GM19193 (cell line): ENCODE measurements around the gene ZNF800.

Source experiments
- POLR2A ChIP-seq: IDR thresholded peaks from 4 replicates; pipeline ENCODE4 v1.6.1; 2011; ENCODE audit not compliant: insufficient read depth, insufficient read length; ENCODE audit errors: extremely low read depth

ZNF800 gene

DNA sequence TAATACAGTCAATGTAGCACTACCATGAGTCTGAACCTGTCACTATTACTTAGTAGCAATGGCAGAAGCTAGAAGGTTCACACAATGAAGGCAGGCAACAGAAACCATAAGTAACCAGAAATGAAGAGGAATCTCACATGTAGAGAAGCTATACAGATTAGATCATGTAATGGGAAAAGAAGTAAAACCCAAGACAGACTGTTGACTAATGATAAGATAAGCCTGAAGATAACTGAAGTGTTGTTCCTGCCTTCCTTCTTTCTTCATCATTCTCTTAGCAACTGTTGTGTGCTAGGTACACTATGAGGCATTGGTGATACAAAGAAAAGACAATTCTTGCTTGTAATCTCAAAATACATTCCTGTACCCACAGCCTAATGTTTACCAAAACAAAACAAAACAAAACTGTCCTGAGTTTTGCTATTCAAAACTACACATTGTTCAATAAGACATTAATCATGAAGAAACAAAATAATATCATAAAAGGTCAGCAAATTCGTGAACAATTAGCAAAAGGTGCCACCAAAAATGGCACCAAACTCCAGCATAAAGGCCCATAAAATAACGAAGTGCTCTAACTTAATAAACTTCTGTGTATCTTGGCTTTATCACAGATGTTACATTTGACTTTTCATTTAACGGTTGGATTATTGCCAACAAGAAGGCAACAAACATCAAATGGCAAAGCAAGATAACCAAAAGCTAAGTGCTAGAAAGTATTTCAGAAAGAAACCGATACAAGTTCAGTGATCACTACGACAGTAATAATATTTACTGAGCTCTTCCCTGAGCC lies 27.1 kb downstream of the ZNF800 start:
- TF ChIP-seq POLR2A: no peak

DNA sequence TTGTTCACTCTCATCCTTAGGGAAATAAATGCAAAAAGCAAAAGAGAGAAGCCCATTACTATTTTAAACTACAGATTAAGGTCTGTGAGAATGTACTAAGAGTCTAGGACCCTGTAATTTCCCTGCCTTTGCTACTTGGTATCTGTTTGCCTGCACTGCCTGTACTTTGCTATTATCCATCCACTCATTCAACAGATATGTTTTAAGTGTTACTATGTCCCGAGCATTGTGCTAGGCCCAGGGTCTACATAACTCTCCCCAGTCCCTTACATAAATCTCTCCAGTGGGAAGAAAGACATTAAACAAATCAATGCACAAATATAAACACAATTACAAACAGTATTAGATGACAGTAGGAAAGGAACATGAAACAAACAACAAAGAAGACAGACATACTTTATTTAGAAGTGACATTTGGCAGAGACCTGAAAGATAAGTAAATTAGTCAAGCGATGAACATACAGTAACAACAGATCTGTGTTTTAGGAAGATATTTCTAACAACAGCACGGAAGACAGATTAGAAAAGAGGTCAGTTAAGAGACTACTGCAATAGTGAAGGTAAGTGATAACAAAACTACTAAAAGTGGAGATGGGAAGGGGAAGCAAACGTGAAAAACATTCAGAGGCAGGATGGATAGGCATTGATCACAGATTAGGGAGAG lies 30.0 kb downstream of the ZNF800 start:
- TF ChIP-seq POLR2A: no peak

DNA sequence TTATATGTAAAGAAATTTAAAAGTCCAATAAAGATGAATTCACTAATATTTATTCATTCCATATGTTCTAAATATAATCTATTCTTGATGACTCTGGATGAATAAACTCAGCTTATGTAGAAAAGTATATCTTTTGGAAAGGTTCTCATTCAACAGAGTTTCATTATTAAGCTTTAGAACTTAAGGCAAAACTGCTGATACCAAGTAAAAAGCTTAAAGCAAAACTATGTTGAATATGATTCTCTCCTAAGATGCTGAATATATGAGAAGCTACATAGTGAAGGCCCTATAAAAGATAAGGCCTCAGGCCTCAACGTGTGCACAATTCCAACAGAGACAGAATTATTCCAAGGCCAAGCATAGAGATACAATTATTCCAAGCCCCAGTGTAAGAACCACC lies 30.8 kb downstream of the ZNF800 start:
- no peak for TF ChIP-seq POLR2A

DNA sequence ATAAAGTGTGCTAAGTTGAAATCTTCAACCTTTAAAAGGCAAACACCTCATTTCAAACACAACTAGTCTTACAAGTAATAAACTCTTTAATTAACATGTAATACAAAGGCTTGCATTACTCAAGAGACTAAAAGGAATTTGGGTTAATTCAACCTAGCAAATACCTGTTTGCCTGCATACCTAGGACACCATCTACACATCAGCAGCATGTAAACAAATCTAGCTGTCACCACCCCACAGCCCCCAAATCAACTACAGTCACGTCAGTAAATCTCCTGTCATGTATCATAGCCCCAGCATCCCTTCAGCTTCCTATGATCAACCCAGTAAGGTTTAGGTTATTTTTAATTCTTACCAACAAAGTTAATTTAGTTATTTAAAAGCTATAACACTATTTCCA lies 33.5 kb downstream of the ZNF800 start:
- TF ChIP-seq POLR2A: no peak

DNA sequence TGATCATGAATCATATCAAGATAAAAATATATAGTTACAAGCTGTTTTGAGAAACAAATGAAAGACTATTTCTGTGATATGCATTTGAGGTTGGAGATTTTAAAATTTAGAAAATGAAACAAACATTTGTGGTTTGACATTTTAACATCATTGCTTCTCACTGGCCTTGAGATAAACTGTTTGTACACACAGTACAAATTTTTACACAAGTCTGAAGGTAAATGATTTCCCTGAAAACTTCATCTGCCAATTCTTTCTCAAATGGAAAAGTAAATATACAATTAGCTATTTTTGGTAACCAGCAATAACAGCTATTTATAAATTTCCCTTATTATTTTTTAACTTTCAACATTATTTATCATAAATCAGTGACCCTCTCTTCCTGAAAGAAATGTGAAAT lies 38.6 kb downstream of the ZNF800 start:
- TF ChIP-seq POLR2A: no peak

DNA sequence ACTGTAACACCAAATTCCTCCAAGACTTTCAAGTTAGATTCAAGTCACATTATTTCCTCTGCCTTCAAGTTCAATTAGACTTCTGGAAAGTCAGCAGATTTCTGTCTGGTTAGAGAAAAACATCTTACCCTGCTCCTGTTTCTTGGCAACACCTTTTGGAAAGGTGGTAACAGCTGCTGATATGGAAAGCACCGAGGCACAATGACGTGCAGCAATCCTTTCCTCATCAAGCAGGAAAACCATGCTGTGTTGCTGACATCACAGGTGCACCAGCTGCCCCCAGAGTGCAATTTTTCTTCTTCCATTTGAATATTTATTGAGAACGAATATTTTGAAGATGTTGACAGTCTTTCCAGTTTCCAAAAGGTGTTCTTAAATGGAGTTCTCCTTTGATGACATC lies 41.9 kb downstream of the ZNF800 start:
- TF ChIP-seq POLR2A: no peak

DNA sequence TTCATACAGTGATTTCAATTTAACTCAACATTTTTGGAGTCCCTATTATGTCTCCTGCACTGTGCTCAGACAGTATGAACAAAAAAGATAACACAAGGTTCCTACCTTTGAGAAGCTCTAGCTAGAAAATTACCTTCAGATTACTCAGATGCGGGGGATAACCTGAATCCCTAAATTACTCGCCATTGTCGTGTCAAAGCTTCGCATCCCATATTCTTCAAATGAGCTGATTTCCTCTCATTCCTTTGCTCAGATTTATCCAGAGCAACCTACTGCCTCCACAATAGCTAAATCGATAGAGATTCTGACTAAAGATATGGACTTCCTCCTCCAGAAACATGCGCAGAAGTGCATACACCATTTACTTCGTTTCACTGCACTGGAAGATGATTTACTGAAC lies 42.6 kb downstream of the ZNF800 start:
- TF ChIP-seq POLR2A: no peak

DNA sequence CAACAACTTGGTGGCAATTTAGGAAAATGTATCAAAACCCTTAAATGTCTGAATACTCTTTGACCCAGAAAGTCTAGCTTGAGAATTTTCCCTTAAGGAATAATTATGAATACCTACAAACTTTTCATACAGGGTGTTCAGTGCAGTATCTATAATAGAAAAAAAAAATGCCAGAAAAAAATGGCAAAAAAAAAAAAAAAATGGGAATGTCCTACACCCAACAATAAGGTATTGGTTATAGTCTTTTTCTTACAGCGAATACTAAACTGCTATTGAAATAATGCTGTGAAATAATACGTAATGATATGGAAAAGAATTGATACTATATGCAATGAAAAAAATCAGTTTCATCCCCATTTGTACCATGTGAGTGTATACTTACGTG lies 44.3 kb downstream of the ZNF800 start:
- no peak for TF ChIP-seq POLR2A

DNA sequence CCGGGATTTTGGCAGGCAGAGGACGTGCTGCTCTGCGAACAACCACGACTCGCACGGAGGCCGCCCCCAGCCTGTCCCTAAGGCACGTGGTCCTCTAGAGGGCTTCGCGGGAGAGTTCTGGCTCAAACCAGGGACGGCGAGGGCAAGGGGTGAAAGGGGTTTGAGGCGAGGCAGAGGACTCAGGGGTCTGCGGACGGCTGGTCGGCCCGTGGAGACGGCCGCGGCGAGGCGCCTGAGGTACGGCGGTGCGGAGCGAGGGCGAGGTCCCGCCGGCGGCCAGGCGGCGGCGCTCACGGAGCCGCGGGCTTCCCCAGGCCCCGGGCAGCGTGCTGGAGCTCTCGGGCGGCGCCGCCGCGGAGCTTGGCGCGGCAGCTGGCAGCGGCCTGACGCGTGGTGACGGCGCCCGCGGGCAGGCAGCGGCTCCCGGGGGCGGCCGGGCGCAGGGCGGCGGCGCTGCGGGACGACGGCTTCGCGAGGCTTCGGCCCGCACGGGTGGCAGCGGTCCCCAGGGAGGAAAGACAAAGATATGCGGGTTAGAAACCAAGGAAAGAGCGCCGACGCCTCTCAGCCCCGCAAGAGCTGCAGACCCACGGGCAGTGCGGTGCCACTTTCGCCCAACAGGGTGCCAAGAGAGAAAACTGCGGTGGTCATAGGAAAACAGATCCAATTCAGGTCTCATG lies 44.8 kb downstream of the ZNF800 start:
- no peak for TF ChIP-seq POLR2A

DNA sequence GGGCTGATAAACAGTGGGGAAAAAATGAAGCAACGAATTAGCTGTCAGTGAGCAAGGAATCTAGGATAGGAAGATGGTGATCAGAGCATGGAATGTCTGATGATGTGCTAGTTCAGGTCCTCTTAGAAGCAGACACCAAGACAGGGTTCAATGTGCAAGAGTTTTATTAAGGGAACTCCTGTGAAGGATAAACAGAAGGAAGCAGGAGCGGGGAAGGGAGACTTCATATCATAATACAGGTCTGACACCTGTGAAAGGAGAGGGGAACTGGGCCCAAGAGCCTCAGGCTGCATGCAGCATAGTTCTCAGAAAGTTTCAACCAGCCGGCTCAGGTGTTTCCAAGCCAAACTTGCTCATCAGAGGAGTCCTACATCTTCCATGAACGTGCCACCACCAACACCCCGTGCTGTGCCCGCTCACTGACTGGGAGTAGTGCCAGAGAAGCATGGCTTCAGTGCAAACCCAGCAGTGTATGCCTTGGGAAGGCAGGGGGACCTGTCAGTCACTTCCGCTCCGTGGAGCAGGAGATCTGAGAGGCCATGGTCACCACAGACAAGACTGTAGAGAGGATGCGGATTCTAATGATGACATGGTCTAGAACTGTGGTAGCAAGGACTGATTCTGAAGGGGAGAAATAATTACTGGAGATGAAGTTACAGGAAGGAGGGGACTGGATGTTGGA lies 45.8 kb downstream of the ZNF800 start:
- TF ChIP-seq POLR2A: no peak

DNA sequence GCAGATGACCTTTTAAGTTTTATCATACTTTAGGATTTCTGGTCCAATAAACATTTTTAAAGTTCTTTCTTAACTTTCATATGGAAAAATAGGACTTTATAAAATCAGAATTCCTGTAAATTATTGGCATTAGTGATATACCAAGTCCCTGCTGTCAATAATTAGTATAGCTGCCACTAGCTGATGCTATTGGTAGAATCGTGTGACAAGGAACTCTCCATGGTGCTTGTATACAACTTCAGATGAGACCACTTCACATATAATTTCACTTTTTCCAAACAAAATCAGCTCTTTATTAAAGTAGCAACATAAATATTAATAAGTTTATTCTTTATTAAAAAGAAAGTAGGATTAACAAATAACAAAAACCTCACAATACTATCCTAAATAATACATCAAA lies 49.9 kb downstream of the ZNF800 start:
- no peak for TF ChIP-seq POLR2A

DNA sequence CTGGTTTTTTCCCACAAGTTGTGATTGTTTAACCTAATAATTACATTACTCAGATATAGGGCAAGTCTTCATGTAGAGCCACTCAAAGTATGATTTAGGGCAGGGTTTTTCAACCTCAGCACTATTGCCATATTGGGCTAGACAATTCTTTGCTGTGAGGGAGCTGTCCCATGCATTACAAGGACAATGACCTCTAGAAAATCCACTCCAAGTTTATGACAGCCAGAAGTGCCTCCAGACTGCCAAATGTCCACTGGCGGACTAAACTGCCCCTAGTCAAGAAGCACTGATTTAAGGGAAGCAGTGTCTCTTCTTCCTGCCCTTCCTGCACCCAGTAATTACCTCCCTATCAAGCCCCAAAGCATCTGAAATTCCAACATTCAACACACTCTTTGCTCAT lies 54.4 kb downstream of the ZNF800 start:
- no peak for TF ChIP-seq POLR2A

DNA sequence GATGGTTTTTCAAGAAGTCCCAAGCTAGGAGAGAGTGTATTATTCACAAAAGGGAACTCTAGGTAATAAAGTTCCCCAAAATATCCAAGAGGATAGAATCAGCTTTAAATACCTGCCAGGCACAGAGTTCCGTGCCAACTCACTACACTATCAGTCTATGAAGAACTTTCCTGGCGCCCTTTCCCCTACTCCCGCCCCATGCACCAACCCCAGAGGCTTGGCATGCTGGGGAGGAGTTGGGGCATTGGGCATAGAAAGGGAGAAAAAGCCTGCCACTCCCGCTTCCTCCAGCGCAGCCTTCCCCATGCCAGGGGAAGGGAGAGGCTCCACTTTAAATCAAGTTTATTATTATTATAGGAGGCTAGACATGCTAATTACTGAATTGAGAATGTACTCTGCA lies 54.9 kb downstream of the ZNF800 start:
- no peak for TF ChIP-seq POLR2A

DNA sequence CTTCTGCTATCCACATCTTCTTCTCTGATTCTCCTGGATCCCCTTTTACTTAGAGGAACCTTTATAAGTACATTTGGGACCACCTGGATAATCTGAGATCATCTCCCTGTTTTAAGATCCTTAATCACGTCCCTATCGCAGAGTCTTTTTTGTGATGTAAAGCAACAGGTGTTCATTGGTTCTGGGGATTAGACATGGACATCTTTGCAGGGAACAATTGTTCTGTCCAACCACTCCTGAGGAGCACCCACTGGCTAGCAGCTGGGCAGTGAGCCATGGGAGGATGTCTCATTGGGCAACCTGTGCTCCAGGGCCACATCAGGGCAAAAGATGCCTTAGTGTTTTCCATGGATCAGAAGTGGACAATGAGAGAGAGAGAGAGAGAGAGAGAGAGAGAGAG lies 56.0 kb downstream of the ZNF800 start:
- TF ChIP-seq POLR2A: no peak

DNA sequence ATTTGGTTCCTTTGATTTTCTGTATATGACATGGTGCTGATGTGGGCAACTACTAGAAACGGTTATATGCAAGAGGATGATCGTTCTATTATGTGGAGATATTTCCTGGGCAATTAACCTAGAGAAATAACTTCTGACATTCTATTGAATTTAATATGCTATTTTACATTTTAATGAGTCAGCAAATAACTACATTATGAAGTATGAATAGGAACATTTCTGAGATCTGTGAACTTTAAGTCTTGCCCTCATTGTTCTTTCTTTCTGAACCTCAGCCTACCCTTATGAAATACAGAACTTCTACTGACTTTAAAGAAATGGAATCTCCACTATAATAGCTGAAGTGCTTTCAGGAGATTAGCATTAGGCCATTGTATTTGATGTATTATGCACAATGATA lies 59.6 kb downstream of the ZNF800 start:
- no peak for TF ChIP-seq POLR2A
